Activated T-helper 1 cell treated with anti-CD3 and anti-CD28 coated beads, Interleukin-2, amount 50 U/mL, for 16 hours (primary cell): ENCODE measurements around the gene MGAT4C.

Experiments
- DNase-seq, 2 donors: peaks; one replicate each; pipeline ENCODE4 v3.0.0-alpha.2; 2020; ENCODE audit warnings: low read depth in 1 of 2, low spot score in 1 of 2

Gene MGAT4C

GRCh38 chr12:86230516-86231146, 25.6 kb downstream of the MGAT4C start:
- DNase-seq: no peak

GRCh38 chr12:86229772-86230171, 26.4 kb downstream of the MGAT4C start:
- DNase-seq: no peak

- no peak for DNase-seq
Observed at GRCh38 chr12:86228656-86229055, 27.5 kb downstream of the MGAT4C start.

GRCh38 chr12:86226481-86226880, 29.7 kb downstream of the MGAT4C start:
- DNase-seq: no peak

- no peak for DNase-seq
Observed at GRCh38 chr12:86216591-86216990, 39.6 kb downstream of the MGAT4C start.

- no peak for DNase-seq
Observed at GRCh38 chr12:86213012-86213411, 43.2 kb downstream of the MGAT4C start.

GRCh38 chr12:86198696-86199444, 57.3 kb downstream of the MGAT4C start:
- DNase-seq: no peak

- DNase-seq: no peak
Observed at GRCh38 chr12:86196465-86196864, 59.7 kb downstream of the MGAT4C start.

- DNase-seq: no peak
Observed at GRCh38 chr12:86194721-86195120, 61.5 kb downstream of the MGAT4C start.

GRCh38 chr12:86193931-86194330, 62.3 kb downstream of the MGAT4C start:
- no peak for DNase-seq

- no peak for DNase-seq
Observed at GRCh38 chr12:86188226-86188625, 68.0 kb downstream of the MGAT4C start.

GRCh38 chr12:86186449-86186848, 69.7 kb downstream of the MGAT4C start:
- no peak for DNase-seq

GRCh38 chr12:86179855-86180254, 76.3 kb downstream of the MGAT4C start:
- no peak for DNase-seq

- no peak for DNase-seq
Observed at GRCh38 chr12:86174188-86174587, 82.0 kb downstream of the MGAT4C start.

GRCh38 chr12:86172913-86173443, 83.2 kb downstream of the MGAT4C start:
- no peak for DNase-seq

GRCh38 chr12:86170051-86170450, 86.1 kb downstream of the MGAT4C start:
- no peak for DNase-seq

- DNase-seq: no peak
Observed at GRCh38 chr12:86158956-86159355, 97.2 kb downstream of the MGAT4C start.

- DNase-seq: no peak
Observed at GRCh38 chr12:86154620-86155019, 101.6 kb downstream of the MGAT4C start.

- DNase-seq: no peak
Observed at GRCh38 chr12:86148612-86149011, 107.6 kb downstream of the MGAT4C start.

GRCh38 chr12:86148071-86148470, 108.1 kb downstream of the MGAT4C start:
- no peak for DNase-seq

- DNase-seq: no peak
Observed at GRCh38 chr12:86145156-86145555, 111.0 kb downstream of the MGAT4C start.

- no peak for DNase-seq
Observed at GRCh38 chr12:86143162-86143561, 113.0 kb downstream of the MGAT4C start.

GRCh38 chr12:86139671-86140070, 116.5 kb downstream of the MGAT4C start:
- DNase-seq: no peak
